Measurements from ENCODE around the gene KLHL29. TPM values are rescaled to one million over a fixed set of nuclear protein-coding genes. Genes with fewer than 3 reads are reported as not detected.

Gene KLHL29
- total RNA-seq, 4 donors from 2014 or later, result 7.6 to 15.3 (median 8.4) TPM

- TF ChIP-seq CTCF (IDR thresholded peaks at IDR 0.05; ENCODE audit: low read depth), result no peak
These were observed 138.6 kb downstream of the KLHL29 start for GRCh38 chr2:23523373-23524260.

DNA sequence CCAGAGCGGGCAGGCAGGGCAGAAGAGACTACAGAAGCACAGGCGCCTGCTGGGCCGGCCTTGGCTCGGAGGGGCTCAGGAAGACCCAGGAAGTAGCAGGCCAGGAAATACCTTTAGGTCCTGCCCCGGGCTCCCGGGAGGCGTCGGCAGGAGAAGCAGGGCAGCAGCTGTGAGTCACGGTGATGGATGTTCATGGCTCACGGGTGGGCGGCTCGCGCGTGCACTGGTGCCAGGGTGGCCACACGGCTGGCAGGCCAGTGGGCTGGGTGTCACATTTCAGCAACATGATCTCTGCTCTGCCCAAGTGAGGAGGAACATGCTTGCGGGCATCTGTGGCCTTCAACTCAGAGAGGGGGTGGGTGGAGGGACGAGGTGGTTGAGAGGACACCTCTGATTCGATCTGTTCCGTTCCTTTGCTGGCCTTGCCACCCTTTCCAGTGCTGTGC is 139.3 kb downstream of the KLHL29 start:
- TF ChIP-seq CTCF (IDR thresholded peaks at IDR 0.05; ENCODE audit: low read depth), result no peak

DNA sequence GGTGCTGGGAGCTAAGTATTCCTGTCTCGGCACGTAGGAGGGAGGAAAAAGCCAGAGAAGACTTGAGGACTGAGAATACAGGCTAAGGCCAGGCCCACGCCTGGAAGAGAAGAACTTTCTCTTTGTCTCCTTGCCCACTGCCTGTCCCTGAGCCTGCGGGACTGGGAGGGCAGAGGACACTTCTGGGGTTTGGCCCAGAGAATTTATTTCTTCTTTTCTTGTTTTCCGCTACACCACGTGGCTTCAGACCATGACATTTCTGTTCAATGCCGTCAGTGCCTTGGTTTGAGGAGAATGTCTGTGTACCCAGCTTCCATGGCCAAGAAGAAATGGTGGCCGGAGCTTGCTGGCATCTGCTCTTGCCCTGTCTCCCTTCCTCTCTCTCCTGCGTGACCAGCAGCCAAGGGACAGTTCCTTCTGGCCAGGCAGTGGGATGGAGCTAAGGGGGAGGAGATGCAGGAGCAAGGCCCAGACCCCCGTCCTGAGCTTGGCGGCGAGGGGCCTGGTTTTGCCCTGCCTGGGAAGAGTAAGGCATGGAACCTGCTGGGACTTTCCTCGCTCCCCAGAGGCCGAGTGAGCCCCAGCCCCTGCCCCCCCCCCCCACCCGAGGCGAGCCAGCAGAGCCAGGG is 140.3 kb downstream of the KLHL29 start:
- TF ChIP-seq CTCF (IDR thresholded peaks at IDR 0.05; ENCODE audit: low read depth), result no peak

DNA sequence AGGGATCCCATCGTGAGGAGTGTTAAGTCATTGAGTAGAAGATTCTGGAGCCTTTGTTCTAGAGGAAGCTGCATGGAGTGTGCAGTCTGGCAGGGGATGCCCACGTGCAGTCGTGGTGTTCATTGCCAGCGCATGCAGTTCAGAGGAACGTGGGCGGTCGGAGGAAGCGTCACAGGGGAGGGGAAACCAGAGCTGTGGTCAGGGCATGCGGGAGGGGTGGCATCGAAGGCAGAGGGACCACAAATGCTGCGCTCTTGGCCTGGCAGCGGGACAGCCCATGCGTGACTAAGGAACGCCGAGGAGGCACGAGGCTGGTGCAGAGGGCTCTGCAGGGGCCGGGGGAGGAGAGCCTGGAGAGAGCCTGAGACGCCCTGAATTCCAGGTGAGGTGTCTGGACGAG is 141.1 kb downstream of the KLHL29 start:
- no peak for TF ChIP-seq CTCF (IDR thresholded peaks at IDR 0.05; ENCODE audit: low read depth)

DNA sequence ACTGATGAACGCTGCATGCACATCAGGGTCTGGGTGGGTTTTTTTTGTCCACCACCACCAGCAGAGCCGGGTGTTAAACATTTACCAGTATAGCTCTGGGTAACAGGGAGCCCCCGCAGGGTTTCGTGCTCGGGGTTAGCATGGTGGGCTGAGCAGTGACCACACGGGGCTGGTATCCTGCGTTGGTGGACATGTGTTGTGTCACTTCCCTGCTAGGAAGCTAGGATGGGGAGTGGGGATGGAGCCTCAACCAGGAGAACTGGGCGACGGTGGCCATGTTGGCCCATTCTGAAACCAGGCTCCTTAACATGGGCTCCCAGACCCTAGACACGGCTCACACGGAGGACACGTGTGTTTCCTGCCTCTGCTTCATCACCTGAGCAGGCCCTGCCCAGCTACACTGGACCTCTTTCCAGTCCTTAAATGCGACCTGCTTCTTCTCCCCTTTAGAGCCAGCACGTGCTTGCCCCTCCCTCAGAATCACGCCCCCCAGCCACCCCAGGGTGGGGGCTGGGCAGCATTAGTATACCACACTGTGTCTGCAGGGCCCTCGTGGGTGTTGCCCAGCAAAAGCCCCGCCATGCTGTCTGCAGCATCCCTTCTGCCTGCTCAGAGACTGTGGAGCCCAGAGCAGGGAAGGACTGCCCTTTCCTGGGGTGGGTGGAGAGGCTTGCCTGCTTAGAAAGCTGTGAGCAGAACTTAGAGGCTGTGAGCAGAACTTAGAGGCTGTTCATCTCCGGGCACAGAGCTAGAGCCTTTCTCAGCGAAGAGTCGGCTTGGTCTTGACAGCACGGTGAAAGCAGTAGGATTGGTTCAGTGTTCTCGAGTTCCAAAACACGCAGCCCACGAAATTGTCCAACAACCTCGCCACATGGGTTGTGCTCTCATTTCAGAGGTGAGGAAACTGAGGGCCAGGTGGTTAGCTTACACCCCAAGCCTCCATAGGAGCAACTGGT is 142.1 kb downstream of the KLHL29 start:
- no peak for TF ChIP-seq CTCF (IDR thresholded peaks at IDR 0.05; ENCODE audit: low read depth)

GRCh38 chr2:23528171-23528570 is 143.2 kb downstream of the KLHL29 start:
- no peak for TF ChIP-seq CTCF (IDR thresholded peaks at IDR 0.05; ENCODE audit: low read depth)
